ENCODE results near the gene CENPN.

DNA sequence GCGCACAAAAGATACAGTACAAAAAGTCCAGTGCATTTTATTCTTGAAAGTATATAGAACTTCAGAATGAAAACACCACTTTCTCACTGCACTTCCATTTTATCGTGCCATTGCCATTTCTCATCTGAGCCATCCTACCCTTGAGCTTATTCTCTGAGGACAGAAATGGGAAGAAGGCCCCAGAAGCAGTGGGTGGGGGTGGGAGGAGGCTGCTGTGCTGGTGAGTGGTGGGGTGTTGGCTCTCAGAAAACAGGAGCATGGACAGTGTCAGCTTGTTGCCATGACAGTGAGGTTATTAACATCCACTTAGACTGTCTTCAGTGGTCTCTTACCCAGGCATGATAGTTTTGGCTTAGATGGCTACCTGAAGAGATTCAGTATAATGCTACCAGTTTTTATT, 33.1 kb downstream of the CENPN start:
- TF ChIP-seq, protein P1, sequence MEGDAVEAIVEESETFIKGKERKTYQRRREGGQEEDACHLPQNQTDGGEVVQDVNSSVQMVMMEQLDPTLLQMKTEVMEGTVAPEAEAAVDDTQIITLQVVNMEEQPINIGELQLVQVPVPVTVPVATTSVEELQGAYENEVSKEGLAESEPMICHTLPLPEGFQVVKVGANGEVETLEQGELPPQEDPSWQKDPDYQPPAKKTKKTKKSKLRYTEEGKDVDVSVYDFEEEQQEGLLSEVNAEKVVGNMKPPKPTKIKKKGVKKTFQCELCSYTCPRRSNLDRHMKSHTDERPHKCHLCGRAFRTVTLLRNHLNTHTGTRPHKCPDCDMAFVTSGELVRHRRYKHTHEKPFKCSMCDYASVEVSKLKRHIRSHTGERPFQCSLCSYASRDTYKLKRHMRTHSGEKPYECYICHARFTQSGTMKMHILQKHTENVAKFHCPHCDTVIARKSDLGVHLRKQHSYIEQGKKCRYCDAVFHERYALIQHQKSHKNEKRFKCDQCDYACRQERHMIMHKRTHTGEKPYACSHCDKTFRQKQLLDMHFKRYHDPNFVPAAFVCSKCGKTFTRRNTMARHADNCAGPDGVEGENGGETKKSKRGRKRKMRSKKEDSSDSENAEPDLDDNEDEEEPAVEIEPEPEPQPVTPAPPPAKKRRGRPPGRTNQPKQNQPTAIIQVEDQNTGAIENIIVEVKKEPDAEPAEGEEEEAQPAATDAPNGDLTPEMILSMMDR (IDR thresholded peaks at IDR 0.05; ENCODE audit: low read depth, low read length): no peak
- TF ChIP-seq MAX (IDR thresholded peaks at IDR 0.05; ENCODE audit: low read depth, low read length): no peak
- no peak for TF ChIP-seq POLR2A (IDR thresholded peaks at IDR 0.05; ENCODE audit: extremely low read depth, insufficient read length)

Measured in NB4 (cell line).